GM18511 (cell line): ENCODE measurements around the gene GSTT2.

ENCODE experiments used
- ATAC-seq: cut with Tn5 transposase; IDR thresholded peaks from one replicate; pipeline ENCODE4 v1.9.1; 2021; ENCODE audit warnings: mild to moderate bottlenecking, moderate library complexity; ENCODE audit not compliant: unreplicated experiment

The GSTT2 gene

DNA sequence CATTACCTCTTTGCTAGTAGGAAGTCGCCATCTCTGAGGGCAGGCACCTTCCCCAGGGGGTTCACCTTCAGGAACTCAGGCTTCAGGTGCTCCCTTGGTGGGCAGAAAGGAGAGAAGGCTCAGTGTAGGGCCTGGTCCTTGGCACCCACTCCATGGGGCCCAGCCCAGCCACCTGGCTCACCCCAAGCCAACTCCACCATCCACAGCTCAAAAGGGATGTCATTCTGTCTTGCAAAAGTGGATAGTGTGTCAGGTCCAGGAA is 28.0 kb downstream of the GSTT2 start:
- no peak for ATAC-seq

DNA sequence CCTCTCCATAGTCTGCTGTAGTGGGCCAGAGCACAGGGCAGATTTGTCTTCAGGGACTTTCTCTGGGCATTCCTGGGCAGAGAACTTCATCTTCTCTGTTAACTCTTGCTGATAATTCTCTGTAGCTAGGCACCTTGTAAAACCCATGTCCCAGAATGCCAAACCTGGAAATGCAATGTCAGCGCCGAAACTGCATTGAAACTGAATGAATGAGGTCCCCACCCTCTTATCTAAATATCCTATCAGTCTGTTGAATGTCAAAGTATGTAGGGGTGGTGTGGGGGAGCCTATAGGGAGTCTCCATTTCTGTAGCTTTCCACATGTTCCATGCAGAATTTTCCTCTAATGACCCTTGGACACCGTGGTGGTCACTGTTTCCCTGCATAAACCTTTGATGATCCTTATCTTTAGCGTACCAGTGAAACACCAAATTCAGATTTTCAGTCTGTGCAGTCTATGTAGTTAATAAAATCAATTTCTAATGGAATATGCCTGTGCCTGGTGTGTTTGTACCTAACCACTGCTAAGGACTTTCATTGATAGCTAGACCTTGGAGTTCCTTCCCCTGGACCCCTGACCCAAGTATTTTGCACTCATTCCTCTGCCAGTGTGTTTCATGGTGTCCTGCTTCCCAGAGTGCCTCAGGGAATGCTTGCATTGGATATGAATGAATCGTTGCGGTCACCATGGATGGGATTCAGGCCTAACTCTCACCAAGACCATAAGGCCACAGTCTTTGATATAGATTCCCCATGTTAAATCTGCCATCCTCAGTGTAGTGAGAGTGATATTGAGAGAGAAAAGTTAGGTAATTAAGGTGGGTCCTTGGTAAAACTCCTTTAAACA is 28.7 kb downstream of the GSTT2 start:
- no peak for ATAC-seq

DNA sequence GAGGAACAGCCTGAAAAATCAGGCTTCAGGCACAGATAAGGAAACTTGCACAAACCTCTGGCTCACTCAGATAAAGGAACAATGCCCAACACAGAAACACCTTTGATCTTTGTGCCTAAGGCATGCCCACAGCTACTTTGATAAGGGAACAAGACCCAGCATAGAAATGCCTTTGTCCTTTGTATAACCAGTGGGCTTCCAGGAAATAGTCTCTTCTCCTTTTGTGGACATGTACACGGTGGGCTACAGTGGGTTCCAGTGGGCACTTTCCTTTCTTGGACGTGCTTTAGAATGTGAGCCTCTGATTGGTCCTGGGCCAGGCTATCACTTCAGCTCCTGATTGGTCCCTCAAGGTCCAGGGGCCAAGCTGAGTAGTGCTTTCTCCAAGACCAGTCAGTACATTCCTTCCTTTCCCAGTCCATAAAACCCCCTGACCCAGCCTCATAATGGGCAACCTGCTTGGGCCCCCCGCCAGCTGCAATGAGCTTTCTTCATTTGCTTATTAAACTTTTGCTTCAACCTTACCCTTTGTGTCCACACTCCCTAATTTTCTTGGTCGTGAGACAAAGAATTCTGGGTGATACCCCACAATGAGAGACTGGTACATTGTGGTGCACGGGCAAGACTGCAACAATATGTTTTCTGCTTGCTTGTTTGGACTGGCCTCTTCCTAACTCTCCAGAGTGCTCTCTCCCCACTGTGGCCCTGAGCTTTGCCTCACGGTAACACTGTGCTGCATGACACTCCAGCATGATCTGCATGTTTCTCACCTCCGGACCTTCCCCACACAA is 29.5 kb downstream of the GSTT2 start:
- no peak for ATAC-seq

DNA sequence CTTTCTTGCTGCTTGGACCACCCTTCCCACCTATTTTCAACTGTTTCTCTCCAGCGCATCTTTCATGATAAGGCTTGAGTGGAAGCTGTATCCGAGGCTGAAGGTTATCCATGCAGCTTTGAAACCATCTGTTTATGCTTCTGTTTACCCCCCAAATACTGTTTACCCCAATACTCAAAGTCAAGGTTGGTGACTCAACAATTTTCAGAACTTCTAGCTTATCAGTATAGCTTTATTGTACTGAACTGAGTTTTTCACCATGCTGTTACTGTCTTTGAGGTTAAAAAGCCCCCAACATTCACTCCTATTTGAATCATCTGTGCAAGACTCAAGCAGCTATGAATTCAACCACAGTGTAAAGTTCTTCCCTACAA is 30.1 kb downstream of the GSTT2 start:
- ATAC-seq = no peak

DNA sequence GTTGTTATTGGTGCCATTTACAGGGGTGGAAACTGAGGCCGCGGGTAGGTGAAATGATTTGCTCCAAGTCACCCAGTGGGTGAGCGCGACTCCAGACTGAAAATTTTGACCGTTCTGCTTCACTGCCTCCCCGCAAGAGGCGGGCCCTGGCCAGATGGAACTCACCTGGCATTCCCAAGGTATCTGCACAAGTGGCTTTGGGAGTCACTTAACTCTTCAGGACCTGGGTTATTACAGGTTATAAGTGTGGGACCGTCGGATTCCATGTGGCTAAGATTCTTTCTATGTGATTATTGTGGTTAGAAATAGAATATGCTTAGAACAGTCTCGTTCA is 31.8 kb downstream of the GSTT2 start:
- no peak for ATAC-seq

DNA sequence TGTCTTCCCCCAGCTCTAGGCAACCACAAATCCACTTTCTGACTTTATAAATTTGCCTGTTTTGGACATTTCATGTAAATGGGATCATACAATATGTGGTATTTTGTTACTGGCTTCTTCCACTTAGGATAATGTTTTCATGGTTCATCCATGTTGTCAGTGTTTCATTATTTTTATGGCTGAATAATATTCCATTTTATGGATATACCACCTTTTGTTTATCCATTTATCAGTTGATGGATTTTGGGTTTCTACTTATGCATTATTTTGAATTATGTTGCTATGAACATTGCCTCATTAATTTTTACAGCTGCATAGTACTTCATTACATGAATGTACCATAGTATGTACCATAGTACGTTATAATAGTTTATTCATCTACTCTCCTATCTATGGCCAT is 36.2 kb downstream of the GSTT2 start:
- ATAC-seq = no peak

DNA sequence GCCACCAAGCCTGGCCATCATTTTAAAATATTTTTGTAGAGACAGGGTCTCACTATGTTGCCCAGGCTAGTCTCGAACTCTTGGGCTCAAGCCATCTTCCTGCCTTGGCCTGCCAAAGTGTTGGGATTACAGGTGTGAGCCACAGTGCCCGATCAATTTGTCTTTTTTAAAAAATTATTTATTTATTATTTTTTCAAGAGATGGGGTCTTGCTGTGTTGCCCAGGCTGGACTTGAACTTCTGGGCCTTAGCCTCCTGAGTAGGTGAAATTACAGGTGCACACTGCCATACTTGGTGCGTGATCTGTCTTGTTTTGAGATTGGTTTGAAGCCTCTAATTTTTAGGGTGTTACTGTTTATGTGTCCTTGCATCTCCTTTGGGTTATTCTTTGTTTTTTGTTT is 41.4 kb downstream of the GSTT2 start:
- ATAC-seq = no peak

DNA sequence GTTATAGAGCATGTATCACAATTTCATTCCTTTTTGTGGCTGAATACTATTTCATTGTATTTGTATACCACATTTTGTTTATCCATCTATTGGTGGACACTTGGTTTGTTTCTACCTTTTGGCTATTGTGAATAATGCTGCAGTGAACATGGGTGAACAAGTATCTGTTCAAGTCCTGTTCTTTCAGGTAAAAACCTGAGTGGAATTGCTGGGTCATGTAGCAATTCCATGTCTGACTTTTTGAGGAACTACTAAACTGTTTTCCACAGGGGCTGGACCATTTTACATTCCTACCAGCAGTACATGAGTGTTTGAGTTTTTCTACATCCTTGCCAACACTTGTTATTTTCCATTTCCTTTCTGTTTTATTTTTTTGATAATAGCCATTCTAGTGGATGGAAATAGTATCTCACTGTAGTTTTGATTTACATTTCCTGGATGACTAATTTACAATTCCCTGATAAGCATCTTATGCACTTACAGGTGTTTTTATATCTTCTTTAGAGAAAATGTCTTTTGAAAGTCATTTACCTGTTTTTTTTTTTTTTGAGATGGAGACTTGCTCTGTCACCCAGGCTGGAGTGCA is 43.4 kb downstream of the GSTT2 start:
- no peak for ATAC-seq

DNA sequence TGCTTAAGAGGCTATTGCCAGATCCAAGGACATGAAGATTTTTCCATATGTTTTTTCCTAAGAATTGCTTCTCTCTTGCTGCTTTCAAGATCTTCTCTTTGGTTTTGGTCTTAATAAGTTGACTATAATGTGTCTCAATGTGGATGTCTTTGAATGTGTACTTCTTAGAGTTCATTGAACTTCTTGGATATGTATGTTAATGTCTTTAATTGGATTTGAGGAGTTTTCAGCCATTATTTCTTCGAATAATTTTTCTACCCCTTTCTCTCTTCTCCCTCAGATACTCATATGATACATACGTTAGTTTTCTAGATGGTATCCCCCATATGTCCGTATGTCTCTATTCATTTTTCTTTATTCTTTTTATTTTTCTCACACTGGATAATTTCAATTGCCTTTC is 44.4 kb downstream of the GSTT2 start:
- no peak for ATAC-seq

DNA sequence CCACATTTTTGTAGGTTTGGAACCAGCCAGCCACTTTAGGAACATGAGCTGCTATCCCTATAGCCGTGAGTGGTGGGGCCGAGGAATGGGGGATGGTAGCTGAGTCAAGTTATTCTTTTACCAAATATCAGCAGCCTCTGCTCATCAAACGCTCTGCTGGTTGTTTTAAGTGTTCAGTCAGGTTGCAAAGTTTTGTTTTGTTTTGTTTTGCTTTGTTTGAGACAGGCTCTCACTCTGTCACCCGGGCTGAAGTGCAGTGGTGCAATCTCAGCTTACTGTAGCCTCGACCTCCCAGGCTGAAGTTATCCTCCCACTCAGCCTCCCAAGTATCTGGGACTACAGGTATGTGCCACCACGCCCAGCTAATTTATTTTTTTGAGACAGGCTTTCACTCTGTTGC is 45.5 kb downstream of the GSTT2 start:
- no peak for ATAC-seq

DNA sequence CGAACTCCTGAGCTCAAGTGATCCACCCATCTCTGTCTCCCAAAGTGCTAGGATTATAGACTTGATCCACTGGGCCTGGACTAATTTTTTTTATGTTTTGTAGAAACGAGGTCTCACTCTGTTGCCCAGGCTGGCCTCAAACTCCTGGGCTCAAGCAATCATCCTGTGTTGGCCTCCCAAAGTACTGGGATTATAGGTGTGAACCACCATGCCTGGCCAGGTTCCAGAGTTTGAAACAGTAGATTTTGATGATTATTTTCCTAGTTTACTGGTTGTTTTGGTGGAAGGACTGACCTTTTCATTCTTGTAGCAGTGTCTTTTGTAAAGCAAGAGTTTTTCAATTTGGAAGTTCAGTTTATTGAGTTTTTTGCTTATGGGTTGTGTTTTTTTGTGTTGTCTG is 46.1 kb downstream of the GSTT2 start:
- no peak for ATAC-seq

DNA sequence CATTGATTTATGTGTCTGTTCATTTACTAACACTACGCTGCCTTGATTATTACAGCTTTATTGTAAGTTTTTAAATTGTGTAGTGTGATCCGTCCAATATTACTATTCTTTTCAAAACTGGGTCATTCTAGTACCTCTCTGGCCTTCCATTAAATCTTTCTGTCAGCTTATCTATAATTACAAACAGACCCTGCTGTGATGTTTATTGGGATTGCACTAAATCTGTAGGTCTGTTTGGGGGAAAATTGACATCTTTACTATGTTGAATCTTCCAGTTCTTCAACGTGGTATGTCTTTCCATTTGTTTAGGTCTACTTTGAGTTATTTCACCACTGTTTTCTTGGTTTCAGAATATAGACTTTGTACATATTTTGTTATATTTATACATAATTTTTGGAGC is 46.8 kb downstream of the GSTT2 start:
- no peak for ATAC-seq

DNA sequence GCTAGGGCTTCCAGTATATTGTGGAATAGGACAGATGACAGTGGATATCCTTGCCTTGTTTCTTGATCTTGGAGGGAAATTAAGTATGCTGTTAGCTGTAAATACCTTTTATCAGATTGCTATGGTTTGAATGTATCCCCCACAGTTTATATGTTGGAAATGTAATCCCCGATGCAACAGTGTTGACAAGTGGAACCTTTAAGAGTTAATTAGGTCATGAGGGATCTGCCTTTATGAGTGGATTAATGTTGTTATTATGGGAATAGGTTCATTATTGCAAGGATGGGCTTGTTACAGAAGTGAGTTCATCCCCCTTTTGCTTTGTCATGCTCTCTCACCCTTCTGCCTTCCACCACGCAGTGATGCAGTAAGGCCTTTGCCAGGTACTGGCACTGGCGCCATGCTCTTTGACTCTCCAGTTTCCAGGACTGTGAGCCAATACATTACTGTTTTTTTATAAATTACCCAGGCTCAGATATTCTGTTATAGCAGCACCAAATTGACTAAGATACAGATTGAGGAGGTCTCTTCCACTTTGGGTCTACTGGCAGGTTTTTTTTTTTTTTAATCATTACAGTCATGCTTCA is 47.5 kb downstream of the GSTT2 start:
- ATAC-seq = no peak

DNA sequence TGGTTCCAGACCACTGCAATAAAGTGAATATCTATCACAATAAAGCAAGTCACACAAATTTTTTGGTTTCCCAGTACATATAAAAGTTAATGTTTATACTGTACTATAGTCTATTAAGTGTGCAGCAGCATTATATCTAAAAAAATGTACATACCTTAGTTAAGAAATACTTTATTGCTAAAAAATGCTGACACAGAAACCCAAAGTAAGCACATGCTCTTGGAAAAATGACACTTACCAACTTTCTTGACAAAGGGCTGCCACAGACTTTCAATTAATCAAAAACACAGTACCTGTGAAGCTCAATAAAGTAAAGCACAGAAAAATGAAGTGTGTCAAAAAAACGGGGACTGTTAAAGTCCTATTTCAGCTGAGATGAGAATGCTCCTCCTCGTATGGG is 48.1 kb downstream of the GSTT2 start:
- no peak for ATAC-seq

DNA sequence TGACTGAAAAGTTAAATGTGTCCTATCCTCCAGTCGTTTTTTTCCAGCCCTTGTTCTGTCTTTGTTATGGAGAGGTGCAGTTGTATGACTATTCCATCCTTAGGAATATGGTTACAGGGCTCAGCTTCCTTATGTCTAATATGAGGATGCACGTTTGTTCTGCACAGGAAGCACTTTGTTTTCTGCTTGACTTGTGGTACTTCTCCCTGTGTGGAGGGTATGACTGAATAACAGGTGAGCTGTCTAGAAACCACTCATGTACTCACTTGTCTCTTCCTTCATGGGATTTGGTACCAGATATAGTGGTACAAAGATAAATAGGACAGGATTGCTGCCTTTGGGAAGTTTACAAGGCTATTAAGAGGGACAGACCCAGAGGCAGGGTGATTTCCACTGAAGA is 48.6 kb downstream of the GSTT2 start:
- ATAC-seq = no peak

DNA sequence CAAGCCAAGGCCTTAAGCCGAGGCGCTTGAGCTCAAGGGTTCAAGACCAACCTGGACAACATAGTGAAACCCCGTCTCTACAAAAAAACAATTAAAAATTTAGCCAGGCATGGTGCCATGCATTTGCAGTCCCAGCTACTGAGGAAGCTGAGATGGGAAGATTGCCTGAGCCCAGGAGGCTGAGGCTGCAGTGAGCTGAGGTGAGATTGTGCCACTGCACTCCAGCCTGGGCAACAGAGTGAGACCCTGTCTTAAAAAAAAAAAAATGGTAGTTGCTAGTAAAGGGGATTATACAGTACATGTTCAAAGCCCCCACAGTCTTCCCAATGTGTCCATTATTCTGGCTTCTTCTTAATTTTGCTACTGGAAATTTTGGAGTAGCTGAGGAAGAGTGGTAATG is 49.4 kb downstream of the GSTT2 start:
- no peak for ATAC-seq

DNA sequence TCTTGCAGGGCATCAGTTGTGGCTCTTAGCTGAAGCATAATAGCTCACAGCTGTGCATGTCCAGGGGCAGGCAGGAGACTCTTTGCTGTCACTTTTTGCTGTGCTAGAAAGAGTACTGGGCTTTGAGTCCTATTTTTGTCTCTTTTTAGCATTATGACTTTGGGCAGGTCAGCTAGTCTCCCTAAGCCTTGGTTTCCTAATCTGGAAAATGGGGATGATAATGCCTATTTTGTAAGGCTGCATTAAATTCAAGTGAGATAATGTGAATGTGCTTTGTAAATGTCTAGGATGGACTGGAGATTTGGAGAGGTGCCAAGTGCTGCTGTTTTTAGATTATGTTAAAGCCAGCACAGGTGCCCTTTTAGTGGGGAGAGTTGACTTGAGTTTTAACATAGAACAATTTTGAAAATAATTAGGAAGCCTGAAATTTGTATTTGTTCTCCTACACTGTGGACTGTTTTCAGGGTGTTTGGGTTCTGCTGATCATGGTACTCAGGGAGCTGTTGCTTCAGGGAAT is 50.3 kb downstream of the GSTT2 start:
- no peak for ATAC-seq
